Fibroblast of mammary gland (primary cell): ENCODE results near the gene RNF25.

ENCODE experiments used
- DNase-seq: peaks from one replicate; pipeline ENCODE4 v3.0.0-alpha.2; 2010; ENCODE audit warnings: low read depth
- H3K4me3 ChIP-seq: 2 replicates; pipeline ENCODE4 v1.5.1; 2011; ENCODE audit warnings: low read depth, mild to moderate bottlenecking, low read length, moderate library complexity; ENCODE audit not compliant: control insufficient read depth
- CTCF ChIP-seq: conservative IDR thresholded peaks from 2 replicates; pipeline ENCODE4 v1.5.1; 2011; ENCODE audit warnings: low read depth, low read length, inconsistent platforms; ENCODE audit not compliant: control insufficient read depth, insufficient read depth

RNF25 gene

GRCh38 chr2:218631837-218632236 lies 40.0 kb downstream of the RNF25 start:
- DNase-seq, result peak; percentile 40
- TF ChIP-seq CTCF, result no peak
- no peak overlapping the region for H3K4me3 ChIP-seq

- no peak for TF ChIP-seq CTCF
- no peak overlapping the region for H3K4me3 ChIP-seq
- DNase-seq, result no peak
Observed at GRCh38 chr2:218627939-218628338, 43.9 kb downstream of the RNF25 start.

- no peak for DNase-seq
- no peak for TF ChIP-seq CTCF
- H3K4me3 ChIP-seq, result no peak overlapping the region
Observed at GRCh38 chr2:218626369-218626768, 45.4 kb downstream of the RNF25 start.

GRCh38 chr2:218623366-218623705 lies 48.5 kb downstream of the RNF25 start:
- TF ChIP-seq CTCF, result no peak
- DNase-seq, result no peak

GRCh38 chr2:218622606-218623365 lies 49.0 kb downstream of the RNF25 start:
- DNase-seq, result no peak
- no peak overlapping the region for H3K4me3 ChIP-seq
- no peak for TF ChIP-seq CTCF

More at GRCh38 chr2:218623366-218623705, 48.5 kb downstream of the RNF25 start:
- no peak overlapping the region for H3K4me3 ChIP-seq

GRCh38 chr2:218621007-218621406 lies 50.8 kb downstream of the RNF25 start:
- TF ChIP-seq CTCF, result no peak
- DNase-seq, result no peak
- H3K4me3 ChIP-seq, result no peak overlapping the region
